HAP-1 (cell line): ENCODE data around the gene SLC8A1.
"Not testable (repeated sequence)": the region's sequence is repeated elsewhere in the genome, so short reads cannot be mapped to it uniquely, and the experiment has no call there.

Source experiments
- DNase-seq, 2 experiments: peaks; one replicate each; pipeline ENCODE4 v3.0.0-alpha.2; 2016 to 2020; ENCODE audit warnings: low spot score in 2 of 2
- H3K27me3 ChIP-seq: fragments of 250-450 bp; sonication (Bioruptor Pico); 2 replicates; pipeline ENCODE4 v1.5.1; 2020; ENCODE audit warnings: low read depth, mild to moderate bottlenecking, moderate library complexity
- H3K36me3 ChIP-seq: fragments of 250-450 bp; sonication (Bioruptor Pico); replicated peaks from 2 replicates; pipeline ENCODE4 v1.5.1; 2020; ENCODE audit warnings: mild to moderate bottlenecking
- H3K4me1 ChIP-seq: fragments of 250-450 bp; sonication (Bioruptor Pico); 2 replicates; pipeline ENCODE4 v1.5.1; 2020; ENCODE audit warnings: mild to moderate bottlenecking
- H3K4me3 ChIP-seq: fragments of 250-450 bp; sonication (Bioruptor Pico); 2 replicates; pipeline ENCODE4 v1.5.1; 2020; ENCODE audit warnings: mild to moderate bottlenecking, moderate library complexity
- H3K9me3 ChIP-seq: fragments of 250-450 bp; sonication (Bioruptor Pico); 2 replicates; pipeline ENCODE4 v1.5.1; 2020; ENCODE audit warnings: mild to moderate bottlenecking, moderate library complexity
- in situ Hi-C: fragments of 300-500 bp; cut with MboI; formaldehyde crosslinking; loops from 3 replicates; pipeline ENCODE4 v1.14.3; 2020; ENCODE audit warnings: low sequenced_read_pairs, inconsistent platforms, mixed read lengths

The SLC8A1 gene

DNA sequence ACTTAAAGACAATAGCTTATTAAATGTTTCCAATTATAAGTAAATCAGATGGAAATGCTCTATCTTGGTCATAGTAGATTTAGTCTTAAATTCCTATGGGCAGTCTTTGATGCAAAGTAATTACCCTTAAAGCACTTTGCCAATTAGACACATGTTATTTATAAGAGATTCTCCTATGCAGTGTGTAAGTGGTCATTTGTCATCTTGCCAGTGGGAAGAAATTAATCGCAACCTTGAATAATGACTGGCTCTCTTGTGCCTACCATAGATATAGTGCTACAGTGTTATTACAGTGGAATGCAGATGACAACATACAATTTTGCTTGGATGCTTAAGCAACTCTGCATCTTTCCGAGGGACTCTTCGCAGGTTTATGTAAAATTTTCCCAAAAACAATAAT is 361.8 kb downstream of the SLC8A1 start:
- Histone ChIP-seq H3K4me1 (no peaks in the 10 kb centered on the region; the same call in none of the 2 replicates), H3K36me3 (no peaks in the 10 kb centered on the region), H3K27me3 (no peaks in the 10 kb centered on the region), H3K4me3 (no peak overlapping the region), H3K9me3 (no peaks in the 10 kb centered on the region)
- in situ Hi-C loops, result no loop called here
- no peak for DNase-seq

DNA sequence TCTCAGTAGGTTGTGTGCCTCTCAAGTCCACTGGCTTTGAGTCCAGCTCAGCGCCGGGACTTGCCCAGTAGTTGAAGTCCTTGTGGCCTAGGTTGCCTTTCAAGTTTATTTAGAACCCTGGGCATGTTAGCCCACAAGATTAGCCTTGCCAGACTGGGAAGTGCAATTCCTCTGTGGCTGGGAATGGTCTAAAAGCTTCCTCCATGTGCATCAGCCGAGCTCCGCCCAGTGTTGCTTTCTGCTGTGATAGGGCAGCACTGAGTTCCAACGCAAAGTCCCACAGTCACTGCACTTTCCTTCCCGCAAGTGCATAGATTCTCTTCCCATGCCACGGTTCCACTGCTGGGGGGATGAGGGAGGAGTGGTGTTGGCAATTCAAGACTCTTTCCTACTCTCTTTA is 364.0 kb downstream of the SLC8A1 start:
- no peaks in the 10 kb centered on the region for H3K4me1 ChIP-seq
- no peak overlapping the region for H3K4me3 ChIP-seq
- no peak for DNase-seq
- H3K27me3 ChIP-seq, result no peaks in the 10 kb centered on the region
- in situ Hi-C loops, result no loop called here
- no peaks in the 10 kb centered on the region for H3K9me3 ChIP-seq
- H3K36me3 ChIP-seq, result no peaks in the 10 kb centered on the region

DNA sequence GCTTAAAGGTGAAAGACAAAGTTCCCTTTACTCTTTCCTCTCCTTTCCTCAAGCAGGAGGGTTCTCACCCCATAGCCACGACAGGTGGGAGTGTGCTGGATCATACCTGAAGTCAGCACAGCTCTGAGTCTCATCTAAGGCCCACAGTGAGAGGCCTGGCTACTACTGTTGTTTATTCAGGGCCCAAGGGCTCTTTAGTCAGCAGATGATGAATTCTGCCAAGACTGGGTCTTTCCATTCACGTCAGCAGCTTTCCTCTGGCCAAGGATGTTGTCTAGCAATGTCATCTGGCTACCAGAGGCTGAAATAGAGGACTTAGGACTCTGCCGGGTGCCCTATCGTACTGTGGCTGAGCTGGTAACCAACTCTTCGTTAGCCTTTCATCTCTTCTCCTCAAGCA is 364.5 kb downstream of the SLC8A1 start:
- H3K4me1 ChIP-seq, result no peaks in the 10 kb centered on the region
- no peaks in the 10 kb centered on the region for H3K9me3 ChIP-seq
- no peak for DNase-seq
- H3K4me3 ChIP-seq, result no peak overlapping the region
- in situ Hi-C loops, result no loop called here
- no peaks in the 10 kb centered on the region for H3K27me3 ChIP-seq
- H3K36me3 ChIP-seq, result no peaks in the 10 kb centered on the region

DNA sequence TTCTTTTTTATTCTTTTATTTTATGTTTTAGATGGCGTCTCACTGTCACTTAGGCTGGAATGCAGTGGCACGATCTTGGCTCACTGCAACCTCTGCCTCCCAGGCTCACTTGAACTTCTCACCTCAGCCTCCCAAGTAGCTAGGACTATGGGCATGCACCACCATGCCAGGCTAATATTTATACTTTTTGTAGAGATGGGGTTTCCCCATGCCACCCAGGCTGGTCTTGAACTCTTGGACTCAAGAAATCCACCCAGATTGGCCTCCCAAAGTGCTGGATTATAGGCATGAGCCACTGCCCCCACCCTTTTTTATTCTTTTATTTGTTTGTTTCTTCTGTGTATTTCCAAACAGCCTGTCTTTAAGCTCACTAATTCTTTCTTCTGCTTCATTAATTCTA is 366.1 kb downstream of the SLC8A1 start:
- H3K27me3 ChIP-seq, result no peaks in the 10 kb centered on the region
- H3K4me1 ChIP-seq, result no peaks in the 10 kb centered on the region
- no peak for DNase-seq
- H3K36me3 ChIP-seq, result no peaks in the 10 kb centered on the region
- in situ Hi-C loops, result no loop called here
- no peaks in the 10 kb centered on the region for H3K9me3 ChIP-seq
- H3K4me3 ChIP-seq, result no peak overlapping the region

DNA sequence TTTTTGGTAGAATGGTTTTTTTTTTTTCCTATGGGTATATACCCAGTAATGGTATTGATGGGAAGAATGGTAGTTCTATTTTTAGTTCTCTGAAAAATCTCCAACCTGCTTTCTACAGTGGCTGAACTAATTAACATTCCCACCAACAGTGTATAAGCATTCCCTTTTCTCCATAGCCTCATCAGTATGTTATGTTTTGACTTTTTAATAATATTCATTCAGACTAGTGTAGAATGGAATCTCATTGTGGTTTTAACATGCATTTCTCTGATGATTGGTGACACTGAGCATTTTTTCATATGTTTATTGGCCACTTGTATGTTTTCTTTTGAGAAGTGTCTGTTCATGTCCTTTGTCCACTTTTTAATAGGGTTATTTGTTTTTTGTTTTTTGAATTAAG is 378.6 kb downstream of the SLC8A1 start:
- H3K27me3 ChIP-seq, in situ Hi-C loops, H3K36me3 ChIP-seq, H3K4me3 ChIP-seq, H3K9me3 ChIP-seq, DNase-seq, H3K4me1 ChIP-seq: not testable (repeated sequence)

DNA sequence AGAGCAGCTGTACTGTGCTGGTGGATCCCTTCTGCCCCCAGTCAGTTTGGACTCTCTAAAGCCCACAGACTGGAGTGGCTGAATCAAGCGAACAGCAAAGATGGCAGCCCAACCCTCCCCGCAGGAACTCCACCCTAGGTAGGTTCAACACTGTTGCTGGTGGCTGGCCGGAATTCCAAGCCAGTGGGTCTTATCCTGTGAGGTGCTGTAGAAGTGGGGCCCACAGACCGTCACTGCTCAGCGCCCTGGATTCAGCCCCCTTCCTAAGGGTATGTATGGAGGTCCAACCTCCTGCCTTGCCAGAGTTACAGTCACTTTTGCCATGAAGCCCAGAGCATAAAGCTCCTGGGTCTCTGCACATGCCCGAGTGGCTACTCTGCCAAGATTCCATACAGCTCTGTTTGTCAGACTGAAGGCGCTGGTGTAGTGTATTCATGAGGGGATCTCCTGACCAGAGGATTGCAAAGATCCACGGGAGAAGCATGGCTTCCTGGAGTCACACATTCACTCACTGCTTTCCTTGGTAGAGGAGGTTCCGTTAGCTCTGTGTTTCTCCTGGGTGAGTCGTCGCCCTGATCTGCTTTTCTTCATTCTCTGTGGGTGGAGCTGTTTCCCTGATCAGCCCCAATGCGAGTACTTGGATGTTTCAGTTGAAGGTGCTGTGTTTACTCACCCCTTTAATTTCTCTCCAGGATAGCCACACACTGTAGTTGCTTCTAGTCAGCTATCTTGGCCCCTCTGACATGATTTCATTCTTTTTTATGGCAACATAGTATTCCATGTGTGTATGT is 379.3 kb downstream of the SLC8A1 start:
- Histone ChIP-seq H3K27me3 (no peaks in the 10 kb centered on the region), H3K9me3 (no peaks in the 10 kb centered on the region), H3K4me1 (peaks cover 7% of the 10 kb centered on the region; the same call in 1 of the 2 replicates), H3K4me3 (no peak overlapping the region), H3K36me3 (no peaks in the 10 kb centered on the region)
- in situ Hi-C loops, result no loop called here
- no peak for DNase-seq

DNA sequence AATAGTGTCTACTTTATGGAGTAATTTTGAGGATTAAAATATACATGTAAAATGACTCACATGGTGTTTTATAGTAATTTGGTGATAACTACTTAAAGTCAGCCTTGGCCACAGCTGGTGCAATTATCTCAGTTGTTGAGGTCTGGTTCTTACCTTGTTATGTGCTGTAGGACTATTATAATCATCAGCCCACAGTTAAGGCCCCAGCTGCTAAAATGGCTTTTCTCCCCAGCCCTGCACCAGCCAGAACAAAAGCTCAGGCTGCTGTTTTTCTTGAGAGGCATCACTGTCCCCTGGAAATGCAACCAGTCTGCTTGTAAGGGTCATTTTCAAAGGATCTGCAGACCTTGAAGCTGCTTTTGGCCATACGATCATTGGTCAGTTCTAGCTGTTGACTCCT is 389.5 kb downstream of the SLC8A1 start:
- Histone ChIP-seq H3K36me3 (no peaks in the 10 kb centered on the region), H3K4me3 (no peak overlapping the region), H3K9me3 (no peaks in the 10 kb centered on the region; the same call in 1 of the 2 replicates), H3K4me1 (peaks cover 21% of the 10 kb centered on the region), H3K27me3 (no peaks in the 10 kb centered on the region)
- in situ Hi-C loops, result no loop called here
- DNase-seq, result peak; percentile 70 to 83

DNA sequence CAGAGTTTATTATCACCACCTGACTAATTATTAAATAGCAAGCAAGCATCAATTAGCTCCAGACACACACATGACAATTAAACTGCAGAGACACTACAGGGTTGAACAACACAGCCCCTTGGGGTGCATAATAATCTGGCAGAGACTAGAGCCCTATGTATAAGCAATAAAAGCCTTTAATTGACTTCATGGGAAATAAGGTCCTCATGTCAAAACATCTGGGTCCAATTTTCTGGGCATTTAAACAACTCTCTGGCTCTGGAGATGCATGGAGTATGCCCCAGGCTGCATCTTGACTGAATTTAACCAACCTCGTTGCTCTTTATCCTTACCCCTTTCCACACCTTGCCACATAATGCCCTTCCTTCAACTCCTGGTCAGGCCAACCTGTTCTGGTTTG is 402.1 kb downstream of the SLC8A1 start:
- Histone ChIP-seq H3K27me3 (no peaks in the 10 kb centered on the region), H3K4me3 (no peak overlapping the region), H3K9me3 (no peaks in the 10 kb centered on the region), H3K4me1 (no peaks in the 10 kb centered on the region), H3K36me3 (no peaks in the 10 kb centered on the region)
- DNase-seq, result no peak
- in situ Hi-C loops, result no loop called here

DNA sequence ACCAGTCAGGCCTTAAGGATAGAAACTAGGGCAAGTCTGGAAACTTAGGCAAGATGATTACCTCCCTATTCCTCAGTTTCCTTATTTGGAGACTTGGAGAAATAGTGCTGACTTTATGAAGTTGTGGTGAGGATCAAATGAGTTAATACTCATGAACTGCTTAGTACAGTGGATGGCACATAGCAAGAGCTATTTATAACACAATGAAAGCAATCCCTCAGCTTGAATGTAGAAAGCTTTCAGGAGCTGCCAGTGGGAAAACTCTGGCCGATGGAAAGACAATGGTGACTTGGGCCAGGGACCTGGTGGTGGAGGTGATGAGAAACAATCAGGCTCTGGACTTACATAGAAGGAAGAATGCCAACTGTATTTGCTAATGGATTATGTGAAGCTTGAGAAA is 403.4 kb downstream of the SLC8A1 start:
- in situ Hi-C loops, result no loop called here
- Histone ChIP-seq H3K36me3 (no peaks in the 10 kb centered on the region), H3K9me3 (no peaks in the 10 kb centered on the region), H3K4me3 (no peak overlapping the region), H3K27me3 (no peaks in the 10 kb centered on the region), H3K4me1 (no peaks in the 10 kb centered on the region)
- no peak for DNase-seq

DNA sequence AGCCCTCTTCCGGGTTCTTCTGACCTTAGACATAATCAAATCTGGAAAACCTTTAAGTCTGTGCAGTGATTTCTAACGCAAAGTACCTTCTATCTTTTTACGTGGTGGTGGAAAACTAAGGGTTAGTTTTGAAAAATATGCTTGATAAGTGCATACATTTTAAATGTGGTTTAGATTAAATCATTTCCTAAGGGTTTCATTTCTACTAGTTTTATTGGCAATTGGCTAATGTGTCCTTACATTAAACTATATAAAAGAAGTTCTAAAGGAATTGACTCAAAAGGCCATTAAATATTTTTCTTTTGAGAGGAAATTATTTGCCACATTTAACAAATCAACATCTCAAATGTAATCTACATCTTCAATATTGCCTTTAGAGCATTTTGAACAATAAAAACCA is 404.5 kb downstream of the SLC8A1 start:
- Histone ChIP-seq H3K4me3 (no peak overlapping the region), H3K27me3 (no peaks in the 10 kb centered on the region), H3K4me1 (no peaks in the 10 kb centered on the region), H3K9me3 (no peaks in the 10 kb centered on the region), H3K36me3 (no peaks in the 10 kb centered on the region)
- in situ Hi-C loops, result no loop called here
- no peak for DNase-seq
